Kidney (tissue), 14 donors: ENCODE data around the gene KRTAP5-1. TPM values are rescaled to one million over a fixed set of nuclear protein-coding genes. Genes with fewer than 3 reads are reported as not detected.
"Not testable (repeated sequence)": the region's sequence is repeated elsewhere in the genome, so short reads cannot be mapped to it uniquely, and the experiment has no call there.

Source experiments
- DNase-seq, 5 donors: peaks; one replicate each; pipeline ENCODE4 v3.0.0-alpha.2; 2013 to 2020
- FAIRE-seq: peaks from 2 replicates; lab custom pipeline; 2012; peaks lifted over from hg19 to GRCh38; lab: Jason Lieb, UNC
- H3K27ac ChIP-seq, 2 donors: one replicate each; pipeline ENCODE4 v1.7.0; 2013; ENCODE audit warnings: low read depth in 2 of 2, low read length in 2 of 2, inconsistent platforms in 1 of 2
- H3K27me3 ChIP-seq: one replicate; pipeline ENCODE4 v1.7.1; 2013; ENCODE audit warnings: low read length, inconsistent platforms; ENCODE audit not compliant: control insufficient read depth, insufficient read depth
- H3K36me3 ChIP-seq, 3 donors: one replicate each; pipeline versions ENCODE4 v1.7.0 to v1.7.1; 2013; ENCODE audit warnings: low read length in 3 of 3, control low read depth in 1 of 3, inconsistent platforms in 1 of 3; ENCODE audit not compliant: insufficient read depth in 3 of 3, control insufficient read depth in 2 of 3
- H3K4me1 ChIP-seq, 3 donors: one replicate each; pipeline versions ENCODE4 v1.7.0 to v1.7.1; 2013; ENCODE audit warnings: low read length in 3 of 3, inconsistent platforms in 1 of 3, low read depth in 1 of 3; ENCODE audit not compliant: control insufficient read depth in 2 of 3, insufficient read depth in 2 of 3
- H3K4me3 ChIP-seq, 3 donors: one replicate each; pipeline versions ENCODE4 v1.7.0 to v1.8.1; 2013; ENCODE audit warnings: low read length in 3 of 3, control low read depth in 1 of 3, inconsistent platforms in 1 of 3
- H3K9ac ChIP-seq, 3 donors: one replicate each; pipeline versions ENCODE4 v1.7.0 to v1.7.1; 2013; ENCODE audit warnings: low read length in 3 of 3, control low read depth in 1 of 3, inconsistent platforms in 1 of 3
- H3K9me3 ChIP-seq, 3 donors: one replicate each; pipeline versions ENCODE4 v1.7.0 to v1.7.1; 2013; ENCODE audit warnings: low read length in 3 of 3, control low read depth in 1 of 3, inconsistent platforms in 1 of 3; ENCODE audit not compliant: control insufficient read depth in 2 of 3, insufficient read depth in 1 of 3
- CTCF ChIP-seq: IDR thresholded peaks from 3 replicates; pipeline ENCODE4 v1.5.1; 2012; ENCODE audit warnings: mild to moderate bottlenecking, moderate library complexity, borderline replicate concordance; ENCODE audit not compliant: insufficient read depth; ENCODE audit errors: extremely low read depth
- intact Hi-C: fragments of 100-400 bp; cut with DNase I; formaldehyde crosslinking; loops from one replicate; pipeline ENCODE4 v1.11.1; 2022
- polyA plus RNA-seq: library from polyadenylated mRNA; stranded (reverse); fragments of 350-450 nt; fragmentation: Illumina TruSeq; extraction: RNeasy Lipid Tissue Mini Kit (QIAGEN cat#74804); gene quantifications from one replicate; pipeline ENCODE4 v1.2.3, GENCODE V29; 2014; ENCODE audit warnings: low read depth, low replicate concordance; ENCODE audit not compliant: insufficient read depth
- total RNA-seq: library from RNA; stranded (reverse); fragmentation: NEBNext Ultra II Directional; extraction: Animal tissue kit (Norgen Biotek cat#: 25700); gene quantifications from one replicate; pipeline ENCODE4 v1.2.1, GENCODE V29; 2021
- donor health status: control.
- donor health status: control.
- donor health status: control.
- donor health status: control.
- donor health status: control.
- donor health status: DM: yes; HTN: yes; CAD: no.
- donor health status: Normal renal cell carcinoma (clear cell type).

KRTAP5-1 gene
- total and polyA plus RNA-seq, 2 donors from 2014 or later: not detected

- no peaks in the 10 kb centered on the region for H3K9me3 ChIP-seq
- peaks cover 0 to 2% (median 0%) of the 10 kb centered on the region in 3 donors for H3K4me1 ChIP-seq
- H3K4me3 ChIP-seq: no peak overlapping the region
- intact Hi-C loops: no loop called here
- H3K27ac ChIP-seq: no peak overlapping the region
- FAIRE-seq (no peak), DNase-seq (no peak)
- H3K27me3 ChIP-seq: no peaks in the 10 kb centered on the region
- TF ChIP-seq CTCF: no peak
- H3K9ac ChIP-seq: no peak overlapping the region
- no peaks in the 10 kb centered on the region for H3K36me3 ChIP-seq
Measured at GRCh38 chr11:1592628-1593027, 7.5 kb upstream of the KRTAP5-1 start.

- no peaks in the 10 kb centered on the region for H3K4me1 ChIP-seq
- H3K9ac ChIP-seq: no peak overlapping the region
- H3K27ac ChIP-seq: peak overlapping the region in 1 of 2 donors; percentile 60
- no peaks in the 10 kb centered on the region for H3K9me3 ChIP-seq
- no peaks in the 10 kb centered on the region for H3K27me3 ChIP-seq
- intact Hi-C loops: no loop called here
- H3K36me3 ChIP-seq: no peaks in the 10 kb centered on the region
- FAIRE-seq: no peak
- TF ChIP-seq CTCF: no peak
- H3K4me3 ChIP-seq: no peak overlapping the region
- DNase-seq: peak in 1 of 5 donors; percentile 39
Measured at GRCh38 chr11:1589996-1590395, 4.9 kb upstream of the KRTAP5-1 start.

- H3K4me3 ChIP-seq, H3K4me1 ChIP-seq, H3K27me3 ChIP-seq, H3K36me3 ChIP-seq, intact Hi-C loops, H3K9me3 ChIP-seq, FAIRE-seq, H3K9ac ChIP-seq: not testable (repeated sequence)
- DNase-seq: peak in 1 of 5 donors; percentile 19
- peak overlapping the region in 1 of 2 donors; percentile 60 for H3K27ac ChIP-seq
Measured at GRCh38 chr11:1589191-1589963, 4.3 kb upstream of the KRTAP5-1 start.

GRCh38 chr11:1586699-1587098, 1.6 kb upstream of the KRTAP5-1 start:
- H3K9me3 ChIP-seq: no peaks in the 10 kb centered on the region
- FAIRE-seq: no peak

GRCh38 chr11:1582909-1583308, 2.2 kb downstream of the KRTAP5-1 start:
- FAIRE-seq, intact Hi-C loops, H3K27ac ChIP-seq, H3K36me3 ChIP-seq, H3K4me1 ChIP-seq, H3K27me3 ChIP-seq, H3K9ac ChIP-seq, H3K4me3 ChIP-seq, H3K9me3 ChIP-seq: not testable (repeated sequence)
- peak in 1 of 5 donors; percentile 7 for DNase-seq

More at GRCh38 chr11:1586699-1587098, 1.6 kb upstream of the KRTAP5-1 start:
- TF ChIP-seq CTCF: no peak
- H3K27ac ChIP-seq: no peak overlapping the region
- DNase-seq: peak in 2 of 5 donors; percentile 4 to 20
- no peak overlapping the region for H3K4me3 ChIP-seq
- H3K4me1 ChIP-seq: no peaks in the 10 kb centered on the region
- no peak overlapping the region for H3K9ac ChIP-seq
- no peaks in the 10 kb centered on the region for H3K27me3 ChIP-seq
- intact Hi-C loops: no loop called here
- H3K36me3 ChIP-seq: no peaks in the 10 kb centered on the region
